ENCODE data around the gene SLC6A3.

Gene SLC6A3

DNA sequence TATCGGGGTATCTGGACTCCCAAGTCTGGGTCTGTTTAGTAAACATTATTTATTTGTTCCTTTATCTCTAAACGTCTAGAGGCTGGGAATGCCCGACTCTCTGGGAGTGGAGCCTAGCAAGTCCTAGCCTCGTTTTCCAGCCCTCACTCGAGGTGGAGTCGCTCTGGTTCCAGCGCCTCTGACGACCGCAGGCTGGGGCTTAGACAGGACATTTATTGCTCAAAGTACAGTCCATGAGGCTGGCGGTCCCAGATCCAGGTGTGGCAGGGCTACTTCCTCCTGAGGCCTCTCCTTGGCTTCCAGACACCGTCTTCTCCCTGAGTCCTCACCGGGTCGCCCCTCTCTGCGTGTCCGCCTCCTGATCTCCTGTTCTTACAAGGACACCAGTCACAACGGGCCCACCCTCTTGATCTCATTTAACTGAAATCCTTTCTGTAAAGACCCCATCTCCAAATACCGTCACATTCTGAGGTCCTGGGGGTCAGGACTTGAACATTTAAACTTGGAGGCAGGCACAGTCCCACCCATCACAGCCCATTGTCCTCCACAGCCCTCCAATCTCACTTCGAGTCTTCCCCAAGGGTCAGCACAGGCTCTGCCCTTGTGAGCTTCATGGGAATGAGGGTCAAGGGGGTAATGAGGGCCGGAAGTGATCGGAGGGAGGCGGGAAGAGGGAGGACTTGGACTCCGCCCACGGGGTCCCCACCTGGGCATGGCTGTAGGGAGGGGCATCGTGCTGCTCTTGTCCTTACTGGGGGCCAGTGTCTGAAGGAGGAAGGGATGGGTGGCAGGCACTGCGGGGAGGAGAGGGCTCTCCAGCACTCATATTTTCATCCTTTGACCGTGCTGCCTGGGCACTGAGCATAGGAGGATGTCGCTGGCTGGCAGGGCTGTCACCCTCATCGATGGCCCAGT lies 88.1 kb downstream of the SLC6A3 start:
- H3K4me1 Mint-ChIP-seq (ENCODE audit: low read depth): no peaks in the 10 kb centered on the region
- H3K27ac Mint-ChIP-seq: no peak overlapping the region
- peaks cover 8% of the 10 kb centered on the region for H3K27me3 Mint-ChIP-seq (ENCODE audit: low read depth)
- no peak overlapping the region for H3K4me3 Mint-ChIP-seq
- no peaks in the 10 kb centered on the region for H3K9me3 Mint-ChIP-seq
- H3K36me3 Mint-ChIP-seq (ENCODE audit: low read depth): no peaks in the 10 kb centered on the region

DNA sequence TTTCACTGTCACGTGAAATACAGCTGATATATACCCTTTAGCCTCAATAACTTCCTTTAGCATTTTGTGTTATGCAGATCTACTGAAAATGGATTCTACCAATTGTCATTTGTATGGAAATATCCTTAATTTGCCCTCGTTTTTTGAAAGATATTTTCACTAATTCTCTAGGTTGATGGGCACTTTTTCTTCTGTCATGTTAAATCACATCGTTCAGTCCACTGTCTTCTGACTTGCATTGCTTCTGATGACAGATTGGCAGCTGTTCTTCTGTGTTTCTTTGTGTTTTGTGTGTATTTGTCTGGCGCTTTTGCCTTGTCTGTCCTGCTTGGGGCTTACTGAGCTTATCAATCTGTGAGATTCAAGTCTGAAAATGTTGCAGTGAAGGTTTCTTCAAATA lies 90.7 kb downstream of the SLC6A3 start:
- Mint-ChIP-seq H3K36me3 (ENCODE audit: low read depth) (no peaks in the 10 kb centered on the region), H3K9me3 (no peaks in the 10 kb centered on the region), H3K4me3 (no peak overlapping the region), H3K27ac (no peak overlapping the region), H3K4me1 (ENCODE audit: low read depth) (no peaks in the 10 kb centered on the region), H3K27me3 (ENCODE audit: low read depth) (peaks cover 11% of the 10 kb centered on the region)

DNA sequence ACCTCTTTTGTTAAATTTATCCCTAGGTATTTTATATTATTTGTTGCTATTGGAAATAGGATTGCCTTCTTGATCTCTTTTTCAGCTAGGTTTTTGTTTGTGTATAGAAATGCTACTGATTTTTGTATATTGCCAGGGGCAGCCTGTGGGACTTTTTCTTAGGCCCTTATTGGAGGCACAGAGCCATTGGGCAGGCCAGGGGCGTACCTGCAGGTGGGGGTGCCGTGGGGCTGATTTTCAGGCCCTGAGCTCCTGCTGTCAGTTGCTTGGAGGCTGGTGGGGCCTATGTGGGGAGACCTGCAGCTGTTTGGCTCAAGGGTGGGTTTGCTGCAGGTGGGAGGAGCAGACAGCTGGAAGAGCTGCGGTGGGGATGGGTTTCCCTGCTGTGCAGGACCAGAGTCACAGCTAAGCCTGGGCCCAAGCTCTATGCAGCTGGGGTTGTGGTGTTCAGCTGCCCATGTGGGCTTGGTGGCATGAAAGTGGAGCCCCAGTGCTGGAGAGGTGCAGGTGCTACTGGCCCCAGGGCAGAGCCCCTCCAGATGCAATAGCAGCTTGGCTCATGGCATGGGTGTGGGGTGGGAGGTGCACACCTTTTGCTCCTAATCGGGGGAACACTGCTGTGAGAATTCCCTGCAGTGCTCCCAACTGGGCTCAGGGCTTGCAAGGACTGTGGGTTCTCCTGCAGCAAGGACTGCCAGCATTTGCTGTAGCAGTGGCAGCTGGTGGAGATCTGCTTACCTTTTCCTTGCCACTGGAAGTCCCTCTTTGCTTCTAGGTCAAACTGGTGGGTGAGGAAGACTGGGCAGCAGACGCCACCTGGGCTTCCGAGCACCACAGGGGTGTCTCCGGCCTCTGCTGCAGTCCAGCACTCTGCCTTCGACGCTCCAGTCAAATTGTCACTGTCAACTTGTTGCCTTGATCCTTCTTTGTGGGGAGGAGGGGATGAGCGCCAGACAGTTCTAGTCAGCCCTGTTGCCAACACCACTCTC lies 92.7 kb downstream of the SLC6A3 start:
- no peak overlapping the region for H3K4me3 Mint-ChIP-seq
- H3K27ac Mint-ChIP-seq: no peak overlapping the region
- no peaks in the 10 kb centered on the region for H3K36me3 Mint-ChIP-seq (ENCODE audit: low read depth)
- H3K4me1 Mint-ChIP-seq (ENCODE audit: low read depth): no peaks in the 10 kb centered on the region
- H3K9me3 Mint-ChIP-seq: no peaks in the 10 kb centered on the region
- H3K27me3 Mint-ChIP-seq (ENCODE audit: low read depth): peaks cover 11% of the 10 kb centered on the region

DNA sequence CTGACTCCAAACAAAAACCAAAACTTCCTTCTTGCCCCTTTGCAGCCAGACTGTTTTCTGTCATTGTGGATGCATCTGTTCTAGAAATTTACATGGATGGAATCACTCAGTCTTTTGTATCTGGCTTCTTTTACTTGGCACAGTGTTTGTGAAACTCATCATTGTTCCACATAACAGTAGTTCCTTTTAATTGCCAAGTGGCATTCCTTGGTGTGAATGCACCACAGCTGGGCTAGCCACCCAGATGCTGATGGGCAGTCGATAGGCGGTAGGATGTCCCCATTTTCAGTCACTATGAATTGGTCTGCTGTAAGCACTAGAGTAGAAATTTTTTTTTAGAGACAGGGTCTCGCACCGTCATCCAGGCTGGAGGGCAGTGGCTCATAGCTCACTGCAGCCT lies 94.1 kb downstream of the SLC6A3 start:
- H3K27me3 Mint-ChIP-seq (ENCODE audit: low read depth): peaks cover 11% of the 10 kb centered on the region
- H3K9me3 Mint-ChIP-seq: no peaks in the 10 kb centered on the region
- no peak overlapping the region for H3K27ac Mint-ChIP-seq
- no peaks in the 10 kb centered on the region for H3K36me3 Mint-ChIP-seq (ENCODE audit: low read depth)
- peaks cover 2% of the 10 kb centered on the region for H3K4me1 Mint-ChIP-seq (ENCODE audit: low read depth)
- H3K4me3 Mint-ChIP-seq: no peak overlapping the region

DNA sequence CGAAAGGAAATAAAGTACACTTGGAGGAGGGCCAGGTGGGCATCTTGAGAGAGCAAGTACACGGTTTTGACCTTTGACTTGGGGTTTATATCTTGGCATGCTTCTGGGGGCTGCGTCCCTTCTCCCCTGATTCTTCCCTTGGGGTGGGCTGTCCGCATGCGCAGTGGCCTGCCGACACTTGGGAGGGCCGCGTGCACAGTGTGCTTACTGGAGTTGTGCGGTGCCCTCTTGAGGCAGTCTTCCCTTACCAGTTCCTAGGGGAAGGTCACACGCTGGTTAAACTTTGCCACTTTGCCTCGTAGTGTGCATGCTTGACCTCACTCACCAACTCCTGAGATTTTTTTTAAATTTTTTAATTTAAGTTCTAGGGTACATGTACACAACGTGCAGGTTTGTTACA lies 96.0 kb downstream of the SLC6A3 start:
- Mint-ChIP-seq H3K27me3 (ENCODE audit: low read depth) (peaks cover 3% of the 10 kb centered on the region), H3K4me3 (no peak overlapping the region), H3K36me3 (ENCODE audit: low read depth) (peaks cover under 1% of the 10 kb centered on the region), H3K4me1 (ENCODE audit: low read depth) (peaks cover 8% of the 10 kb centered on the region), H3K27ac (no peak overlapping the region), H3K9me3 (no peaks in the 10 kb centered on the region)

DNA sequence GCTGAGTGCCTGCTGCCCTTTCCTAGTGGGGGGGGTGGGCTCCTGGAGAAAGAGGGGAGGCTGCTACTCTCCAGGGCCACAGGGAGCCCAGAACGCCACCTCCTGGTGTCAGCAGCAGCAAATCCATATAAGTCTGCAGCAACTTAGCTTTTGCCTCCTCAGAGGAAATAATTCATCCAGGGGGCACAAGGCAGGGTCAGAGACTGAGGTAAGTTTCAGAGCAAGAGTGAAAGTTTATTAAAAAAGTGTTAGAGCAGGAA lies 96.3 kb downstream of the SLC6A3 start:
- Mint-ChIP-seq H3K4me3 (no peak overlapping the region), H3K27ac (no peak overlapping the region), H3K9me3 (no peaks in the 10 kb centered on the region)

DNA sequence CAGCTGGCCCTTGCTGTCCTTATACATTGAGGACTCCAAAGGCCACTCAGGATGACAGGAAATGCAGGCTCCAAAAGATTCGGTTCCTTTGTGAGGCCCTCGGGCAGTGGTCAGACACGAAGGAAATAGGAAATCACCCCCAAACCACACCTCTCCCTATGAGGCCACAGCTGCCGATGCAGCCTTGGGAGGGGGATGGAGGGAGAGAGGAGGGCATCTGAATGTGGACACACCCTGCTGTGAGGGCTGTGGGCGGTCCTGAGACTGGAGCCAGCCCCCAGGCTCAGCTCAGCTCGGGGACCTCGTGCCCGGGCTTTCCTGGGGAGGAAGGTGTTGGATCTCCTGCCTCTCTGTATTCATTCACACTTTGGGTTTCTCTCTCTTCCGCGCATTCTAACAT lies 97.7 kb downstream of the SLC6A3 start:
- Mint-ChIP-seq H3K27me3 (ENCODE audit: low read depth) (peaks cover 3% of the 10 kb centered on the region), H3K4me1 (ENCODE audit: low read depth) (peaks cover 18% of the 10 kb centered on the region), H3K36me3 (ENCODE audit: low read depth) (peaks cover 11% of the 10 kb centered on the region), H3K9me3 (no peaks in the 10 kb centered on the region), H3K27ac (no peak overlapping the region), H3K4me3 (no peak overlapping the region)

More for the DNA sequence above, 96.3 kb downstream of the SLC6A3 start:
- Mint-ChIP-seq H3K27me3 (ENCODE audit: low read depth) (peaks cover 3% of the 10 kb centered on the region), H3K36me3 (ENCODE audit: low read depth) (peaks cover 3% of the 10 kb centered on the region), H3K4me1 (ENCODE audit: low read depth) (peaks cover 12% of the 10 kb centered on the region)

DNA sequence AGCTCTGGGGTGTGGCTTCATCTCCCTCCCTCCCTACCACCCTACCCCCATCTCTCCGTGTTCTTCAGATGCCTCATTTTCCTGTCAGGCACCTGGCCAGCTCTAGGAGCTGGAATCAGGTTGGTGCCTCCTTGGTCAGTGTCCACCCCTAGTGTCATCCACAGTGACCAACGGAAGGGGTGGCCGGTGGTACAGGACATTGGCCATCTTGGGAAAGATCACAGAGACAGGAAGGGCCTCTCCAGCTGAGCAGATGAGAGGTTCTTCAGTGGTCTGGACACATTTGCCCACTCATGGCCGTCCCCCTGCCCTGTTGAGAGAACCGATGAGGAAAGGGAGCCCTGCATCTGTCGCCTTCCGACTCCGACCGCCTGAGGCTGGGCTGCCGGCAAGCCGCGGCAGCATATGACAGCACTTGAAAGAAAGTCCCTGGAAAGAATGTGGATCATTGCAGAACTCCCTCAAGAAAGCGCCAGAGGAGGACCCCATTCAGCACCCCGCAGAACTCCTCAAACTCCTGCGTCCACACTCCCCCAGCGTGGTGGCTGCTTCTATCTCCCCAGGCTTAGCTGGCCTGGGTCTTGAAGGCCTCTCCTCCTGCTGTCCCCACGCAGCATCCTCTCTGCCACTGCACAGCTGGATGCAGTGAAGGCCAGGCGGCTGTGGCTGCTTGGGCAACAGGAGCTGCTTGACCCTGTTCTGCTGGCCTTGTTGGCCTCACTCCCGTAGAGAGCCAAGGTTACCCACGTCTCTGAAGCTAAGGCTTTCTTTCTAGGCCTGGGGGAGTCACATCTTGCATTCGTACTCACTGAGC lies 98.4 kb downstream of the SLC6A3 start:
- H3K4me3 Mint-ChIP-seq: peak overlapping the region; percentile 78
- peaks cover 3% of the 10 kb centered on the region for H3K27me3 Mint-ChIP-seq (ENCODE audit: low read depth)
- H3K36me3 Mint-ChIP-seq (ENCODE audit: low read depth): peaks cover 11% of the 10 kb centered on the region
- H3K9me3 Mint-ChIP-seq: no peaks in the 10 kb centered on the region
- no peak overlapping the region for H3K27ac Mint-ChIP-seq
- H3K4me1 Mint-ChIP-seq (ENCODE audit: low read depth): peaks cover 20% of the 10 kb centered on the region

DNA sequence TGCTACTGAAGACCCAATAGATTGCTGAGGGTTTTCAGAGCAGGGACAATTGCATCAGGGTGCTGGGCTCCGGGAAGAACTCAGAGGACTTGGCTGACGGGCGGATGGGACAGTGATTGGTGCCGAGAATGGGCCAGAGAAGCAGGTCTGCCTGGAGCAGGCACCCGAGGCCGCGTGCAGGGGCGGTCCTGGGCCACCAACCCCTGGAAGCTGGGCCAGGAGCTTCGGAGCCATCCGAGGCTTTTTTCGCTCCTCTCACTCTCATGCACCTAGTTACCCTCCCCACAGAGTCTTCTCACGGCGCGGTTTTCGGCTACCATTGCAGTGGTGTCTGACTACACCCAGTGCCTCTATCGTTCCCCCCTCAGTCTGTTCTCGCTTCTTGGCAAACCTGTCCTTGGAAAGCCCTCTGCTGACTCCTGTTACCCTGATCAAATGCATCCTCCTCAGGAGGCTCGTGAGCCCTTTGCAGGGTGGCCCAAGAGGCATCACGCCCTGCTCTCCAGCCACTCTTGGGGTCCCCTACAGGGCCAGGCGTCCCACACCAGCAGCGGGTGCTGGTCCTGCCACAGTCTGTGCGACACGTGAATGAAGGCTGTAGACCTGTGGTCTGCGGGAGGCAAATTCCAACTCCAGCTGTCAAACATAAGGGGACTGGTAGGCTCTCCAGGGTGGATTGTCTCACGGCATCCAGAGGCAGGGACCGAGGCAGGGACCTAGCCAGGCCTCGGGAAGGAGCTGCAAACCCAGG lies 99.2 kb downstream of the SLC6A3 start:
- Mint-ChIP-seq H3K36me3 (ENCODE audit: low read depth) (peaks cover 17% of the 10 kb centered on the region), H3K4me3 (peak overlapping the region; percentile 77), H3K27me3 (ENCODE audit: low read depth) (peaks cover 3% of the 10 kb centered on the region), H3K4me1 (ENCODE audit: low read depth) (peaks cover 21% of the 10 kb centered on the region), H3K9me3 (no peaks in the 10 kb centered on the region), H3K27ac (peak overlapping the region; percentile 74)

DNA sequence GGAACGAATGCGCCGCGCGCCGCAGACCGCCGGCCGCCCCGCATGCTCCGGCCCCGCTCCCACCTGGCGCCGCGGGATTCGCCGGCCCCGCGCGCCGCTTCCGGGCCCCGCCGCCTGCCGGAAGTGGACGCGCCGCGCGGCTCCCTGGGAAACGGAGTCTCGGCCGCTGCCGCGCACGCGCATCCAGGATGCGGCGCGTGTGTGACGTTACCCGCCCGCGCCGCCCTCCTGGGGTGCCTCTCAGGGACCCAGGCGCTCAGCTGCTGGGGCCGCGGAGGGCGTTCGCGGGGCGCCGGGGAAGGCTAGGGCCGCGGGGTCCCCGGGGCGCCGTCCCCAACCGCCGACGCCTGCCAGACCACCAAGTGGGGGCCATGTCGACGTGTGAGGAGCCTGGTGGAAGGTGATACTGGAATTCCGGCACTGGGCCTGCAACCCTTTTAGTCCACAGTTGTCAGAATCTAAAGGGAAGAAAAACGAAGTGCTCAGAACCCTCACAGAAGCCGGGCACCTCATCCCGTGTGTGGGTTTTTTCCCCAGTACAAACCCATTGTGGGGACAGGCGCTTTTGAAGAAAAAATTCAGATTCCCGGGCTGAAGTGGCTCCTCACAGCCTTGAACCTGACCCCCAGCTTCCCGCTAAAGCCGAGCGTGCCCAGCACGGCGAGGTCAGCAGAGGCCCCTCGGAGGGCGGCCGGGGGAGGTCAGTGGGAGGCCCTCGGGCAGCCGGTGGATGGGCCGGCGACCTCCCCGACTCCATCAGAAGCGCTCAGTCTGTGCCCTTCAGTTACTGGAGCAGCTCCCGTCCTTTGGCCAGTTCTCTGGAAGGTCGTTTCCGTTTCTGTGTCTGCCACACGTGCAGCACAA lies 100.0 kb downstream of the SLC6A3 start, which contains the start of gene CLPTM1L:
TSS of gene CLPTM1L (minus strand) at position 125 of the 864 bp plus-strand sequence. CDS start 258 bp downstream, outside the sequence.
- Mint-ChIP-seq H3K27me3 (ENCODE audit: low read depth) (no peaks in the 10 kb centered on the region), H3K9me3 (no peaks in the 10 kb centered on the region), H3K36me3 (ENCODE audit: low read depth) (peaks cover 22% of the 10 kb centered on the region), H3K27ac (peak within 1 kb of the TSS; percentile 92), H3K4me1 (ENCODE audit: low read depth) (peaks cover 22% of the 10 kb centered on the region), H3K4me3 (peak within 1 kb of the TSS; percentile 93)

DNA sequence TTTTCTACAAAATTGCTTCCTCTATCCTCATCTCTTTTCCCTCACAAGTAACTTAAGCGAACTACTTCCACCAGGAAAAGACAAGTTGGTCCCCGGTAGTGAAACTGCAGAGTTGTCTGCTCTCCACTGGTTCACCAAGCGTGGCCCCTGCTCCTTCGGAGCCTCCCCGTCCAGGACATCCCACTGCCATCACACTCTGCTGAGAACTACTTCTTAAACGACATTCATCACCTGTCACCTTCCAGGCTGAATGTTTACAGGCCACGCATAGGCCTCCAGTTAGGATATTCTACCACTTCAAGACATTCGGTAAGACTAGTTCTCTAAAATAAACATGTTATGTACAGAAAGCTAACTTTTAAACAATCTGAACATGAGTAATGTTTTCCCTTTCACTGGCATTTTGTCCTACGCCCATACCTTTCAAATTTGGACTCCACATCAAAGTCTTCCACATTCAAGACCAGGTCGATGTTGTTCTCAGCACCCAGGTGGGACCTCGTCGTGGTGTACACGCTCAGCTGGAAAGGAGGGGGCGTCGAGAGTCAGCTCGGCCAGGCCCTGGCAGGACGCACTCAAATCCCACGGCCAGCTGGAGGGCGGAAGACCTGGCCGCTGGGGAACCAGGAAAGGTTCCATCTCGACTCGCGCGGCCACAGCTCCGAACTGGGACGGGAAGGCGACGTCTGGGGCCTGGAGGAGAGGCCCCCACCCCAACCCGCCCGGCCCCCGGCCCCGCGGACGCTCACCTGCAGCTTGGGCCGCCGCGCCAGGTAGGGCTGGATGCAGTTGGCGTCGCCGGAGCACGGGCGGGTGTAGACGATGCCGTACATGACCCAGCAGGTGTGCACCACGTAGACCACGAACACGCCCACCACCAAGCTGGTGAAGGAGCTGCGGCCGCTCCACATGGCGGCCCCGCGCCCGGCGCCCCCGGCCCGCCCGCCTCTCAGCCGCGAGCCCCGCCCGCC lies 101.0 kb downstream of the SLC6A3 start:
- H3K36me3 Mint-ChIP-seq (ENCODE audit: low read depth): peaks cover 25% of the 10 kb centered on the region
- peaks cover 22% of the 10 kb centered on the region for H3K4me1 Mint-ChIP-seq (ENCODE audit: low read depth)
- peak overlapping the region; percentile 93 for H3K4me3 Mint-ChIP-seq
- no peaks in the 10 kb centered on the region for H3K27me3 Mint-ChIP-seq (ENCODE audit: low read depth)
- peak overlapping the region; percentile 92 for H3K27ac Mint-ChIP-seq
- H3K9me3 Mint-ChIP-seq: no peaks in the 10 kb centered on the region

DNA sequence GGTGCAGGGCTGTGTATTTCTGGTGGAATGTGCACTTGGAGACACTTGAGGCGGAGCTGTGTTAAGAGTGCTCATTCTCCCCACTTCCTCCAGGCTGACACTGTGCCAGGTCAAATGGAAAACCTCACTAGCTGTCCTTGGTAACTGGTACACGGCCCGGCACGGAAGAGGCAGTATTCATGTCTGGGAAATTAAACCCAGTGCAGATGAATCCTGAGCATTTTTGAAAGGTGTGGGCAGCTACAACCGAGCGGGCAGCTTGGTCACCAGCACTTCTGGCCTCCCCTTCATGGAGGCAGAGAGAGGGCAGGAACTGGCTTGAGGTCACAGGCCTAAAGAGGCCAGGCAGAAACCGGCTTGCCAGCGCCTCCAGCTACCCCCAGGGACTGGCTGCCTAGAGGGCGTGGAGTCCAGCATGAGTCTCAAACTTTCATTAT lies 101.9 kb downstream of the SLC6A3 start:
- Mint-ChIP-seq H3K27me3 (ENCODE audit: low read depth) (no peaks in the 10 kb centered on the region), H3K36me3 (ENCODE audit: low read depth) (peaks cover 25% of the 10 kb centered on the region), H3K9me3 (no peaks in the 10 kb centered on the region), H3K27ac (no peak overlapping the region), H3K4me1 (ENCODE audit: low read depth) (peaks cover 22% of the 10 kb centered on the region), H3K4me3 (peak overlapping the region; percentile 44)

Measured in T-helper 1 cell treated with Interleukin-12 subunit alpha and Interleukin-12 subunit beta and Interleukin-4 antibody, amounts not matched to agents 30 μg/mL and 1 μg/mL, for 36 hours (primary cell).